ENCODE measurements around the gene FAIM2. TPM values are rescaled to one million over a fixed set of nuclear protein-coding genes. Genes with fewer than 3 reads are reported as not detected.

FAIM2 gene
- total RNA-seq, 1 donor from 2014 or later = 1.6 TPM

- TF ChIP-seq CTCF (conservative IDR thresholded peaks at IDR 0.05) = no peak
- Mint-ChIP-seq H3K4me1 (peaks cover 7% of the 10 kb centered on the region), H3K27me3 (ENCODE audit: low read depth) (no peaks in the 10 kb centered on the region), H3K36me3 (ENCODE audit: low read depth) (no peaks in the 10 kb centered on the region), H3K27ac (ENCODE audit: unreplicated experiment) (peak within 1 kb of the TSS; percentile 71), H3K4me3 (no peak within 1 kb of the TSS), H3K9me3 (no peaks in the 10 kb centered on the region)
- no peak for DNase-seq (ENCODE audit: low read depth, low spot score)
Observed at GRCh38 chr12:49950273-49951251, 46.9 kb upstream of the FAIM2 start, which contains the start of gene AQP2. TSS of gene AQP2 (plus strand) at chr12:49950737. CDS start at chr12:49950831, 94 bp downstream.

- DNase-seq (ENCODE audit: low read depth, low spot score) = no peak
- Mint-ChIP-seq H3K36me3 (ENCODE audit: low read depth) (no peaks in the 10 kb centered on the region), H3K27ac (ENCODE audit: unreplicated experiment) (no peak overlapping the region), H3K4me1 (peaks cover 10% of the 10 kb centered on the region), H3K9me3 (no peaks in the 10 kb centered on the region), H3K4me3 (no peak overlapping the region), H3K27me3 (ENCODE audit: low read depth) (peaks cover 2% of the 10 kb centered on the region)
- no peak for TF ChIP-seq CTCF (conservative IDR thresholded peaks at IDR 0.05)
Observed at GRCh38 chr12:49949866-49950265, 46.2 kb upstream of the FAIM2 start.

- TF ChIP-seq CTCF (conservative IDR thresholded peaks at IDR 0.05) = no peak
- DNase-seq (ENCODE audit: low read depth, low spot score) = no peak
- Mint-ChIP-seq H3K27me3 (ENCODE audit: low read depth) (peaks cover 2% of the 10 kb centered on the region), H3K4me1 (peaks cover 14% of the 10 kb centered on the region), H3K36me3 (ENCODE audit: low read depth) (no peaks in the 10 kb centered on the region), H3K4me3 (no peak overlapping the region), H3K9me3 (no peaks in the 10 kb centered on the region), H3K27ac (ENCODE audit: unreplicated experiment) (no peak overlapping the region)
Observed at GRCh38 chr12:49948866-49949845, 45.5 kb upstream of the FAIM2 start.

DNA sequence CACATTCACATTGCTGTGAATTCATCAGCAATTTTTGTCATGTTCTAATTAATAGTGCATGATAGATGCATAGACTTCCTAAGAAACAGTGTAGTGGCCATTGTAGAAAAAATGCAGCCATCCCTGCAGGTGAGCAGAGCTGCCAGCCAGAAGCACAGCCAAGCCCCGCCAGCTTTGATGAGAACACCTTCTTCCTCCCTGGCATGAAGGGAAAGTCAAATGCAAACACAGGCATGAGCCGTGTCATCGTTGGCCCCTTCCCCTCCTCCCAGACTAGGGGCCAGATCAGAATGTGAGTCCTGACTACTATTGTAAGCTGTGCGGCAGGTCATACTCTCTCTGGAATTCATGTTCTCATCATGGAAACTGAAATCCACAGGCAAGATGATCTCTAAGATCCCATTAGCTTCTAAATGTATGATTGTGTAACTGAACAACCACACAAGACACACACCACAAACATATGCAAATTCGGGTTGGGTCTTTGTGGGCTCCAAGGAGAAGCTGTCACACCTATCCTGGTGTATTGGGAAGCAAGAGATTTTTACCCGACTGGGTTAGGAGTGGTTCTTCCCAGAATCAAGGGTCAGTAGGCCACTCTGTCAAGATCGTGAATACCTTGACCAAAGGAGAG, 44.0 kb upstream of the FAIM2 start:
- peaks cover 2% of the 10 kb centered on the region for H3K27me3 Mint-ChIP-seq (ENCODE audit: low read depth)
- H3K4me3 Mint-ChIP-seq = no peak overlapping the region
- no peak for TF ChIP-seq CTCF (conservative IDR thresholded peaks at IDR 0.05)
- H3K27ac Mint-ChIP-seq (ENCODE audit: unreplicated experiment) = no peak overlapping the region
- peaks cover 16% of the 10 kb centered on the region for H3K4me1 Mint-ChIP-seq
- no peaks in the 10 kb centered on the region for H3K9me3 Mint-ChIP-seq
- no peaks in the 10 kb centered on the region for H3K36me3 Mint-ChIP-seq (ENCODE audit: low read depth)
- DNase-seq (ENCODE audit: low read depth, low spot score) = no peak

DNA sequence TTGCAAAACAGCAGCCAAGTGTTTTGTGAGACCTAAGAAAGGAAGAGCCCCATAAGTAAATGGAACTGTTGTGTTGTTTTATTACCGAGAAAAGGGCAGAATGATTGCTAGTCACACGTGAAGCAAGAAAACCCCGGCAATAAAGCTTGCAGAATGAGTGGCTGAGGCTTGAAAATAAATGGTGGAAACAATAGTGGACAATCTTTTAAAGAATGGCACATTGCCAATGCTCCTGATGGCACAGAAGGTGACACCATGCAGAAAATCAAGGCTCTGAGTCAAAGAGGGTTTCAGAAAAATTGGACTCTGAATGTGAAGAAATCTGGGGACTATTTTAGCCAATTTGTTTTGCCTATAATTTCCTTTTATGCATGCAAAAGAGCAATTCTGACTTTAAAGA, 42.8 kb upstream of the FAIM2 start:
- no peak for DNase-seq (ENCODE audit: low read depth, low spot score)
- Mint-ChIP-seq H3K27me3 (ENCODE audit: low read depth) (peaks cover 2% of the 10 kb centered on the region), H3K36me3 (ENCODE audit: low read depth) (no peaks in the 10 kb centered on the region), H3K9me3 (no peaks in the 10 kb centered on the region), H3K4me3 (no peak overlapping the region), H3K4me1 (peaks cover 24% of the 10 kb centered on the region), H3K27ac (ENCODE audit: unreplicated experiment) (no peak overlapping the region)
- no peak for TF ChIP-seq CTCF (conservative IDR thresholded peaks at IDR 0.05)

Data from neural crest cell (in vitro differentiated cells).